GM21619 (cell line): ENCODE results near the gene KCNH8.

Experiments
- ATAC-seq: cut with Tn5 transposase; IDR thresholded peaks from one replicate; pipeline ENCODE4 v1.9.1; 2021; ENCODE audit not compliant: unreplicated experiment

KCNH8 gene

GRCh38 chr3:19248767-19249166, 100.5 kb downstream of the KCNH8 start:
- ATAC-seq, result no peak

- no peak for ATAC-seq
These were observed 102.8 kb downstream of the KCNH8 start for GRCh38 chr3:19250959-19251610.

- no peak for ATAC-seq
These were observed 105.9 kb downstream of the KCNH8 start for GRCh38 chr3:19254189-19254588.

GRCh38 chr3:19254784-19255338, 106.6 kb downstream of the KCNH8 start:
- no peak for ATAC-seq

- no peak for ATAC-seq
These were observed 108.0 kb downstream of the KCNH8 start for GRCh38 chr3:19256313-19256712.

- no peak for ATAC-seq
These were observed 115.3 kb downstream of the KCNH8 start for GRCh38 chr3:19263606-19264005.

GRCh38 chr3:19264424-19264823, 116.1 kb downstream of the KCNH8 start:
- no peak for ATAC-seq

GRCh38 chr3:19267040-19267439, 118.7 kb downstream of the KCNH8 start:
- ATAC-seq, result no peak

GRCh38 chr3:19270481-19270880, 122.2 kb downstream of the KCNH8 start:
- no peak for ATAC-seq

- no peak for ATAC-seq
These were observed 124.0 kb downstream of the KCNH8 start for GRCh38 chr3:19272296-19272695.

- no peak for ATAC-seq
These were observed 124.8 kb downstream of the KCNH8 start for GRCh38 chr3:19273091-19273490.

GRCh38 chr3:19274576-19274975, 126.3 kb downstream of the KCNH8 start:
- no peak for ATAC-seq

- ATAC-seq, result no peak
These were observed 136.7 kb downstream of the KCNH8 start for GRCh38 chr3:19284974-19285373.

- no peak for ATAC-seq
These were observed 145.0 kb downstream of the KCNH8 start for GRCh38 chr3:19293295-19293694.

GRCh38 chr3:19295208-19295607, 146.9 kb downstream of the KCNH8 start:
- no peak for ATAC-seq

GRCh38 chr3:19331931-19332330, 183.6 kb downstream of the KCNH8 start:
- ATAC-seq, result no peak

- ATAC-seq, result no peak
These were observed 185.8 kb downstream of the KCNH8 start for GRCh38 chr3:19334120-19334519.

- ATAC-seq, result no peak
These were observed 190.5 kb downstream of the KCNH8 start for GRCh38 chr3:19338769-19339168.

GRCh38 chr3:19342389-19342788, 194.1 kb downstream of the KCNH8 start:
- ATAC-seq, result no peak

GRCh38 chr3:19346759-19347158, 198.4 kb downstream of the KCNH8 start:
- no peak for ATAC-seq

- no peak for ATAC-seq
These were observed 199.4 kb downstream of the KCNH8 start for GRCh38 chr3:19347671-19348070.

- no peak for ATAC-seq
These were observed 200.2 kb downstream of the KCNH8 start for GRCh38 chr3:19348500-19348899.

GRCh38 chr3:19348941-19349564, 200.7 kb downstream of the KCNH8 start:
- peak; percentile 86 for ATAC-seq
